HG03442 (cell line): ENCODE measurements around the gene LAMA5.

Experiments
- ATAC-seq: cut with Tn5 transposase; IDR thresholded peaks from one replicate; pipeline ENCODE4 v1.9.1; 2021; ENCODE audit warnings: mild to moderate bottlenecking, moderate library complexity; ENCODE audit not compliant: unreplicated experiment

The LAMA5 gene

DNA sequence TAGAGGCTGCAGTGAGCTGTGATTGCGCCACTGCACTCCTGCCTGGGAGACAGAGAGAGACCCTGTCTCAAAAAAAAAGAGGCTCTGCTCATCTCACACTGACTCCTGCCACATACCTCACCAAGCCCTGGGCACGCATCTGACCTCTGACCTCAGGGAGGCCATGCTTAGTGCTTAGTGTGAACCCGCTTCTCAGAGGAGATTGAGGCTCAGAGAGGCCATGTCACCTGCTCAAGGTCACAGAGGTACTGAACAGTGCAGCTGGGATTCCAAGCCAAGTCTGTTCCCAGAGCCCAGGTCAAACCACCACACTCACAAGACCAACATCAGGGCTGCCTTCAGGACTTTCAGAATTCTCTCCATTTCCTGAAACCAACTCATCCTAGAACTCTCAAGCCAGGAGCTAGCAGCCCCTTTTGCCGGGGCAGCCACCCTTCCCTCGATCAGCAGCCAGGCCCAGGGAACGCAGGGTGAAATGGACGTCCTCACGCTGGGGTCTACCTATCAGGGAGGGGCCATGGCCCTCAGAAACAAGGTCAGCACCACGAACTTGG is 37.1 kb upstream of the LAMA5 start:
- ATAC-seq = no peak

DNA sequence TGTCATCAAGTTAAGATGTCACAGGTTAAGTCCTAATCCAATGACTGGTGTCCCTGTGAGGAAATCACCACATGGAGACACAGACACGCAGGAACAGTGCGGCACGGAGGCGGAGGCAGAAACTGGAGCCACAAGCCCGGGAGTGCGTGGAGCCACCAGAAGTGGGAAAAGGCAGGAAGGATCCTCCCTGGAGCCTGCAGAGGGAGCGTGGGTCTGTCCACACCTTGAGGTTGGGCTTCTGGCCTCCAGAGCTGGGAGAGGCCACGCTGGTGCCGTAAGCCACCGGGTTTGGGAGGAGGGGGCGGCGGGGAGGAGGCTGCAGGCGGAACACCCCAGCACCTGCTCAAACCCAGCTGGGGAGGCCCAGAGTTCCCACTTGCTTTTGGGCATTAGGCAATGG is 36.2 kb upstream of the LAMA5 start:
- no peak for ATAC-seq

DNA sequence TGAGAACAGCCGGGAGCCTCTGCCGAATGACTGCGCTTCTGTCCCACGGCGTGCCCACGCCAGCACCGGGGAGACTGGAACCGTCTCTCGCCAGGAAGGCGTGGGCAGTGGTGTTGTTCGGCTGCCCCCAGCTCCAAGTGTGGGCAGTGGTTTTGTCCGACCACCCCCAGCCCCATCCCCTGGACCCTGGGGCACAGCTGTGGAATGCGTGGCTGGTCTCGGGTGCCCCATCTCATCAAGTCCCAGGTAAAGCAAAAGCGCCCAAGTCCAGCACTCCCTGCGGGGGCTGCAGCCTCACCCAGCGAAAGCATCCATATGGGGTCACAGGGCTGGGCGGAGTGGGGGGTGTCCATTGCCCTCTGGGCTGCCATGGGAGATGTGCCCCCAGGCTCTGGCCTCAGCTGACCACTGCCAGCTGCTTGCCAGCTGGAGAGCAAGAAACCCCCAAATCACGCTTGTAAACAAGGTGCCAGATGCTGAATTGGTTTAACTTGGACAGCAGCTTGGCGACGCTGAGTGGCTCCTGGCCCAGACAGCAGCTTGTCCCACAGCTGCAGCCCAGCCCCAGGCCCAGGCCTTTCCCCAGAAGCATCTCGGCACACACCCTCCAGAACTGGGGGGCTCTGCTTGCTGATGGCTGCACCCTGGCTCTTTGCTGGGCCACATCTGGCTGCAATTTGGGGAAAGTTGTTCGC is 35.5 kb upstream of the LAMA5 start:
- ATAC-seq = no peak

DNA sequence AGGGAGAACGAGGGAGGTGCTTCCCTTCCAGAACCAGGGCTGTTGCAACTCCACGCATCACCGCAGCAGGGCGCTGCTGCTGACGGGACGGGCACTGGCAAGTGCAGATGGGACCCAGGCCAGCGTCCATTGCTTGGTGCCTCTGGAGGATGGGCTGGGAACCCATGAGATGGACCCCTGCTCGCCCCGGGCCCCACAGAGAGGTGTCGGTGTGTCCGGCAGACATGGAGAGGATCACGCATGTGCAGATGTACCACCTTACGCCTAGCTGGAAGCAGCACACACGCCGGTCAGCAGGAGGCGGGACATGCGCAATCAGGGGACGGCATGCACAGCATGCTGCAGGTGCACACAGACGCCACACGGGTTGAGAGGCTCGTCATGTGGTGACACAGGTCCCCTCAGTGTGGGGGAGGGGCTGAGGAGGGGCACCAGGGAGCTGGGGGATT is 34.2 kb upstream of the LAMA5 start:
- no peak for ATAC-seq

DNA sequence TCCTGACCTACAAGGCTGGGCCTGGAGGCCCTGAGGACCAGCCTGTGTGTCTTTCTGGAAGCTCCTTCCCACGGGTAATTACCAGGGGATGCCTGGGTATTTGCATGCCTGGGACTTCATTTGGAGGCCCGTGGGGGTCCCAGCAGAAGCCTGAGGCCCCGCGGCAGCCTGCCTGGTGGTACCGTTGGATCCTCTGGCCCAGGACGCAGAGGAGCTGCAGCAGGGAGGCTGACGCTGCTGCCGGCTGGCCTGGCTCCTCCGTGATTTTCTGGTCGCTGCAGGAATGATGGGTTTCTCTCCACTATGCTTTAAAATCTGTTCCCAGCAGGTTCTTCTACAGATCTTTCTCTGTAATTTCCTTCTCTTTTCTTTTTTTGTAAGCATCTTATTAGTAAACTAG is 33.4 kb upstream of the LAMA5 start:
- ATAC-seq = no peak

DNA sequence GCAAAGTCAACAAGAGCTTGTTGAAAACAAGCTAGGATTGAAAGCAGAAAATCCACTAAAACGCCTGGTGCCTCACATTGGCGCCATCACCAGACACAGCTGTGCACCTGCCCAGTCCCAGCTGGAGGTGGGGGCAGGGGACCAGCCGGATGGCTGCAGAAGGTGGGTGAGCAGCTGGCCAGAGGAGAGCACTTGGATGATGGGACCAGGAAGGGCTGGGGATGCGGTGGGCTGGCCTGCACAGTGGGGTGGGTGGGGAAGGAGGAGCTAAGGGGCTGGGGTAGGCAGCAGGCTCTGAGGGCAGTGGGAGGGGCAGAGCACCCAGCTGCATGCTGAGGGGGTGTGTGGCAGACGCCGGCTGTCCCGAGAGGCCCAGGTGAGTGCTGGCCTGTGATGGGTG is 32.9 kb upstream of the LAMA5 start:
- ATAC-seq = no peak

DNA sequence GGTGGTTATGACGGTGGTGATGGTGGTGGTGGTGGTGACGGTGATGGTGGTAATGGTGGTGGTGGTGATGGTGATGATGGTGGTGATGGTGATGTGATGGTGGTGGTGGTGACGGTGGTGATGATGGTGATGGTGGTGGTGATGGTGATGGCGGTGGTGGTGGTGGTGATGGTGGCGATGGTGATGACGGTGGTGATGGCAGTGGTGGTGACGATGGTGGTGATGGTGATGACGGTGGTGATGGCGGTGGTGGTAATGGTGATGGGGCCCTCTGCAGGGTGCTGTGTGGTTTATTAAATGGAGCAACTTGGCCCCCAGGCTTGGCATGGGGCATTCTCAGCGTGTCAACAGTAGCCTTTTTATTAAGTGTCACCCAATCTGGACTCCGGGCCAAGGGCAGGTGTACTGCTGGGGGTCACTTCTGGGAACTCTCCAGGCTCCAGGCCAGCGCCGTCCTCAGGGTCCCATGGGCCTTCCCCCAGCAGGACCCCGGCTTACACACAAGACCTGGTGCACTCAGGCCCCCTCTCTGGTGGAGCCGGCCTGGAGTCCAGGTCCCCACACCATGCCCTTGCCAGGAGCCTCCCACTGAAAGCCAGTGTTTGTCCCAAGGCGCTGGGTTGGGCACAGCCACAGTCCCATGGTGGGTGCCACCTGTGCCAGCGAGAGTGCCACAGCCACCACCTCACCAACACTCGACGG is 31.2 kb upstream of the LAMA5 start:
- no peak for ATAC-seq

DNA sequence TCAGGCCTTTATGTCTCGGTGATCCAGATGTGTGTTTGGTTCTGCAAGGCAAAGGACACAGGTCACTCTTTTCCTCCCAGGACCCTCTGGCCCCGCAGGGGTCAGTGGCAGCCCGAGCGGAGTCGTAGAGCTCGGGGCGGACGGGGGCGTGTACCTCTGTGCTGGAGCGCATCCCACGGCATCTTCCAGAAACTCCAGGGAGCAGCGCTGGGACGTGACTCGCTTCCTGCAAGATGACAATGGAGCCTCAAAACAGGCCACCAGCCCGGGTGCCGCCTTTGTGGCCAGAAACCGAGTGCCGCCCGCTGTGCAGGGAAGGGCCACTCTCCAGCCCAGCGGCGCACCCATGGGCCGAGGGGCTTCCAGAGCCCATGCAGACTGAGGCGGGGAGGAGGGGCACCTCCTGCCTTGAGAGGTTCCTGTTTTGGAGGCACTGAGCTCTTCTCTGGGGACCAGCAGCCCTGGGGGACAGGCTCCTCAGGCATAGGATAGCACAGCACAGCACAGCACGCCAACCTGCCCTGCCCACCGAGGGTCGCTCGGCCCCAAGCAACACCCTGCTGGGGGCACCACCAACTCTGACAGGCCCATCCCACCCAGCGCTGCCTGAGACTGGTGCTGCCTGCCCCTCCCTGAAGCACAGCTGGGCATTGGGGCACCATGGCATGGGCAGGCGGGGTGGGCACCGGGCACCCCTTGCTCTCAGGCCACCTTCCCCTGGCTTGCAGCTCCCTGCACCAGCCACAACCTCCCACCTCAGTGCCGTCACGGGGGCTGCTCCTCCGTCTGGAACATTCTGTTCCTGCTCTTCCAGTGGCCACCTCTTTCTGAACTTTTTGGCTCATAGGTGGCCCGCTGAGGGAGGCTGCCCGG is 29.5 kb upstream of the LAMA5 start:
- no peak for ATAC-seq

DNA sequence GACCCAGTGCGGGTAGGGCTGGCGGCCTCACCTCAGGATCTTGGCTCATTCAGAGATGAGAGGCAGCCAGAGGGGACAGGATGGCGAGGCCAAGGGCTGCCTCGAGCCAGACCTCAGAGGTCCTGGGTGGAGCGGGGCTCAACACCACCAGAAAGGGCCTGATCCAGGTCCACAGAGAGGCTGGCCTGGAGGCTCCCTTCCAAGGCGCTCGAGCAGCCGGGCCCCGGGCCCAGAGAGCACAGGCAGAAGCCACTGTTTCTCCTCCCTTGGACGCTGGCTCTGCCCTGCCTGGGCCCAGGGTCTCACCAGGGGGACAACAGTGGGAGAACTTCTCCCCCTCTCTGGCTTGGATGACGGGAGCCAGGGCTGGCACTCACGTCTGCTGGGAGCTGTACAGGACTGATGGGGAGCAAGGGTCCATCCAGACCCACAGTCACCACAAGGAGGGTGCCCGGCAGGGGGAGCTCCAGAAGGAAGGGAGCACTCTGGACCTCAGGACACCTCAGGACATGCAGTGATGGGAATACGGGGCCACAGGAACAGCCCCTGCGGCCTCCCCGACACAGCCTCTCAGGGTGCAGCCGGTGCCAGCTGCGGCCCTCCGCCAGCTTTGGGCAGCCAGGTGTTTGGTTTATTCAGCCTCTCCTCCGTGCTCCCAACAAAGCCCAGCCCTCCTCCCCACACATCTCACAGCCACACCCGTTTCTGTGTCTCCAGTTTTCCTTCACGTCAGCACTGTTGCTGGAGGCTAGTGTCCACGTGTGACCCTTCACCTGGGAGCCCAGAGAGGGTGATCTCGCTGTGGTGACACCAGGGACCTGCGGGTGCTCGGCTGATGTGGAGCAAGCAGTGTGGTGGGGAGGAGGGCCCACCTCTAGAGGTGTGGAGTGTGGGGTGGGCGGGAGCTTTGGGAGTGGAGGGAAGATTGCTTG is 28.5 kb upstream of the LAMA5 start:
- ATAC-seq = no peak

DNA sequence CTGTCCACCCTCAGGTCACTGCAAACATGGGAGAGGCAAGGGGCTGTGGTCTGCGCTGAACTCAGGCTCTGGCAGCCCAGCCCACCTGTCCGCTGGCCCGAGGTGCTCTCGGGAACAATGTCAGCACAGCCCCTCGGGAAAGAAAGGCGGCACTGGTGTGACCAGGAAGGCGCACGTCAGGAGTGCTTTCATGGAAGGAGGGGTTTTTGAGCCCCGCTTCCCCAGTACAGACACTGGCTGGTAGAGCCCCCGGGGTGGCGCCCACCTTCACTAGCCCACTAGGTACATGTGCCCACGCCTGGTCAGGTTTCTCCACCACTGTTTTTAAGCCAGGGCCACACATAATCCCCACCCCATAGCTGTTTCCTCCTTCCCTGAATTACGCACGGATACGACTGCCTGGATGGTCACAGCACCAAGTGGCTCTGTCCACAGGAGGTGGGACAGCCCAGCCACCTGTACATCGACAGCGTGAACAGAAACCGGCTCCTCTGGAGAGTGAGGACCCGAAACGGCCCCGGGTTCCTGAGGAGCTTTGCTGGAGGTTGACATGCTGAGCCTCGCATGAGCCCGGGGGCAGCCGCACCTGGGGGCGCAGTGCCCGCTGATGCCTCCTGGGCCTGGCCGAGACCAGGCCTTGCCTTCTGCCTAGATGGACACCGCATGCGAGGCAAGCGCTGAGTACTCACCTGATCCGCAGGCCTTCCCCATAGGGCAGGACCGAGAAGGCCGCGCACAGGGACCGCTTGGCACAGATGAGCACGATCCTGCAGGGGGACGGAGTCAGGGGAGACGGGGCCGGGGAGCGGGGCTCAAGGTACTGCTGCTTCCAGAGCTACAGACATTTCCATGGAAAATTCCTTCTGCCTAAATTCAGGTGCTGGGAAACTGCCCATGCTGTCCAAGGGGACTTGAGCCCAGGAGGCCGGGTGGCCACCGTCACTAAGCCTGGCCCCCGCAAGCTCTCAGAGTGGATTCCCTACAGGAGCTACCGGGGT is 27.4 kb upstream of the LAMA5 start:
- no peak for ATAC-seq

DNA sequence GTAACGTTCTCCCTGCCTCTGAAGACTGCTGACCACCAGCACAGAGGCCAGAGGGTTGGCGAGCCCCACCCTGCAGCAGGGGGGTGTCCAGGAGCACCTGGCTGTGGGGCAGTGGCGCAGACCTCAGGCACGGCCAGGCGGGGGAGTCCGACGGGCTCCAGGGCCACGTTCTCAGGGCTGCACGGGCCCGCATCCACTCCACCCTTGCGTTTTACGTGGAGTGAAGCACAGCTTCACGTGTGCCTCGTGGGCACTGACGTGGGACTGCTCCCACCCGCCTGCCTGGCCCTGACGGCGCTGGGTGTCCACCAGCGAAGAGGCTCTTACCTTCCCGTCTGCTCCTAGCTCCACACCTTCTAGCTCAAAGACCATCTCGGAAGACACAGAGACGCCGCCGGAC is 26.7 kb upstream of the LAMA5 start:
- ATAC-seq = no peak

DNA sequence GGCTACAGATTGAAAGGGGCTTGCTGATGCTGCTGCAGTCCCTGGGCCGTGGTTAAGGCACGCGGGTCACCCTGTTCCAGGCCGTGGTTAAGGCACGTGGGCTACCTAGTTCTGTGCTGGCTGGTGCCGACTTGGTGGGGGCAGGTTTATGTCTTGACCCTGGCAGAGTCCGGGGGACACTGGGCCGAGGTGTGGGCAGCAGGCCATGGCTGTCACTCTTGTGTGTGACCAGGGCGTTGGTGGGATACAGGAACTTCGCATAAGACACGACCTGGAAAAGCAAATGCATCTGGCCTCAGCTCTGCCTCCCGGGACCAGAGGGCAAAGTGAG is 26.2 kb upstream of the LAMA5 start:
- ATAC-seq = no peak

DNA sequence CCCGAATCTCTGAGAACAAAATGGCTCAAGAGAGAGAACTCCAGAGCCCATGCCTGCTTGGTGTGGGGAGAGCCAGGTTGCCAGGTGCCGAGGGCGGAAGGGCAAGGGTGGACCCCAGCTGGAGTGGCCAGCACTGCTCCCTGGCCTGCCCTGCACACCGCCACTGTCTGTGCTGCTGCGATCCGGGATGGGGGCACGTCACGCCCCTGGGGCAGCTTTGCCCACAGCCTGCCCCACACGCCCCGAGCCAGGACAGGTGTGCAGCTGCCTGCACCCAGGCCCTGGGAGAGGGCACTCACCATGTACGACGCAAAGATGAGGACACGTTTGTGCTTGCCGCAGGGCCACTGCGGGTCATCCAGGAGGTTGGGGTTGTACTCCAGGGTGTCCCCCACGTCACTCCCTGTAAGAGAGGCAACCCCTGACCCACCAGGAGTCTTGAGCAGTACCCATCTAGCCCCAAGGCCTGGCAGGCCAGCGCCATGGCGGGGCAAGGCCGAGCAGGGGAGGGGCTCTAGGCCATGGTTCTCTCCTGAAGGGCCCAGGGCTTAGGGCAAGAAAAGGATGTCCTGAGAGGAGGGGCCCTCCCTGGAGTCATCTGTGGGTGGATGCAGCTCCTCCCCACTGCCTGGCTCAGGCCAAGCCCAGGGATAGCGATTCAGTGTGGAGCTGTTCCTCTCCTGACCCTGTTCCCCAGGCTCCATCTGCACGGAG is 25.7 kb upstream of the LAMA5 start:
- ATAC-seq = no peak

DNA sequence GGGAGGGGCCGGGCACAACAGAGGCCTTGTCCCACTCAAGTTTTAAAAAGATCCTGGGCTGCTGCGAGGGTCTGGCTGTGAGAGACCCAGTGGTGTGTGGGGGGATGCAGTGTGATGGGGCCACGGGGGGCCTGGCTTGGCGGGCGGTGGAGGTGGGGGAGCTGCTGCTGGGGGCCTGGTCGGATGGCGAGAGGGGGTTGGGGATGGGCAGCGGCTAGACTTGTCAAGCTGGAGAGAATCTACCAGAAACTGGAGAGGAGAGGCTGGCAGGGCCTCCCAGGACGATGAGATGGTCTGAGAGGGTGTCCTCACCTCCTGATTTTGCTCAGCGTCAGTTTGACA is 24.9 kb upstream of the LAMA5 start:
- ATAC-seq = no peak

DNA sequence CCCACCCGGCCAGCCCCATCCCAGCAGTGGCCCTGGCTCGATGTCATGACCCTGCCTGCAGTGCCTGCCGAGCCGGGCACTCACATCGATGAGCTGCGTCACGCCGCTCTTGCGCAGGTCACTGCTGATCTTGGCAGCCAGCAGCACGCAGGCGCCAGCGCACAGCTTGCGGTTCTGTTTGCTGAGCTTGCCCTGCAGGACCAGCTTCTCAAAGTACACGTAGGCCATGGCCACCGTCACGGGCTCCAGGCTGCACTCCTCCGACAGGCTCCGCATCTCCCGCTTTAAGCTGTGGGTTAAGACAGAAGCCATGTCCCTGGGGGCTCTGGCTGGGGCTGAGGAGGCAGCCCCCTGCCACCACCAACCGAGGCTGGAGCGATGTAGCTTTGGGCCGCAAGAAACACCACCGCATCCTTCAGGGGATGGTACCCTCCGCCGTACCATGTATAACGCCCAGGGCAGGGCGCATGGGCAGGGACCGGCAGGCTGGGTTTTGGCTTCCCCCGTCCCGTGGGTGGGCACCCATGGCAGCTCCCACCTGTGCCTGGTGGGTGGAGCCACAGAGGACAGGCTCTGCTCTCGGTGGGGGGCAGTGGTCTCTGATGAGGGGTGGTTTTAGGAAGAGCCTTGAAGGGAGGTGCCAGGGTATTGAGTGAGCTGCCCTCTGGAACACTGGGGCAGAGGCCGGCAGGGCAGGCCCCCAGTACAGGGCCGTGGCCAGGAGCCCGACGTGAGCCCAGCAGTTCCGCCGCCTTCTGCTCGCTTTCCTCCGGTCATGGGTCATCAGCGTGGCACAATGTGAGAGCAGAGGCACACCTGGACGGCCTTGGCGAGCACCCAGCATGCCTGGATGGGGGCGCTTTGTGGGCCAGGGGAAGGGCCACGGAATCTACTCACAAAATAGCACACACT is 24.3 kb upstream of the LAMA5 start:
- ATAC-seq = no peak

DNA sequence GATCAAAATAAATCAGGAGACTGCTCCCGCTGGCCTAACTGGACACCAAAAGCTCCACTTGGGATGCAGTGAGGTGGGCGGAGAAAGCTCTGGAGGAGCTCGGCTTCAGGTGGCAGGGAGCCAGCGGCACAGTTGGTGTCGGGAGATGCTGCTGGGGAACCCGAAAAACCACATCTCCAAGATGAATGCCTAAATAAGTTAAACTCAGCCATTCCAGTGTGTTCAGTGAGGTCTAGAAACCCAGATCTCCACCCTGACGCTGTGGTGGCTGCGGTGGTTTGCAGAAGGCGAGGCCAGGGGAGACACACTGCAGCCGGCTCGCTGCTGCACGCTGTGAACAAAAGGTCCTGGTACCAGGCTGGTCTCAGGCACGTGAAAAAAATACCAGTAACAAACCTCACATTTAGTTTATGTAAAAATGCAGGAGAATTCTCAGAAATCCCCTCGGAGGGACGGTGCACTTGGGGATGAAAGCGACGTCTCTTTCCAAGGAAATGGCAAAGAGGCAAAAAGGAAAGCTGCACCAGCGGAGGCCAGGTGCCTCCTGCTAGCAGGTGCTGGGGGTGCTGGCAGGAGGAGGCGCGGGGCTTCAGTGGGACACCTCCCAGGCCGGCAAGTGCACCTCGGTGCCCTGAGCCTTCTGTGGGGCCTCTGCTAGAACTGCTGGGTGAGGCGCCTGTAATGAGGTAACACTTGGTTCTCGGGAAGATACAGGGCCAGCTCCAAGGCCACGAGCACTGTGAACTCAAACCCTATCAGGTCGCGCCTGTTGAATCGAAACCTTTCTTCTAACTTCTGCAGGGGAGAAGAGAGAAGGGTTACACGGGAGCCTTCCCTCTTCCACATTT is 23.4 kb upstream of the LAMA5 start:
- ATAC-seq = no peak

DNA sequence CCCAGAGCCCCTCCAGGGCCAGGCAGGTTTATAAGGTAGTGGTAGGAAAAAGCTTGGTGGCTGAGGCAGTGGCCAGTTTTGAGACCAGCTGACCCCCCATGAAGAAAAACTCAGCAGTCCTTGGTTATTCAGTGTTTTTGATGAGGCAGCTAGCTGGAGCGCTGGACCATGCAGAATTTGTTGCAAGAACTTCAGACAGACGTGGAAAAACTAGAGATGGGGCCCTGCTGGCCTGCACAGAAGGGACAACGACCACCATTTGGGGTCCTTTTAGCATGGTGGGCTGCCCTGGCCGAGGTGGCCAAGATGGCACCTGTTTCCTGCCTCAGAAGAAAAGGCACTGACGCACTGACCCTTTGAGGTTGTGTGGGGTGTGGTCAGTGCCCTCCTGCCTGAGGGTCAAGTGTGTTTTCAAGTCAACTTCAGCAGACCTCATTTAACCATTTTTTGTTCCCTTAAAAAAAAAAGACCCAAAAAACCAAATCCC is 22.5 kb upstream of the LAMA5 start:
- no peak for ATAC-seq
